ENCODE results near the gene METTL2A.
"Not testable (repeated sequence)": the region's sequence is repeated elsewhere in the genome, so short reads cannot be mapped to it uniquely, and the experiment has no call there.

- not testable (repeated sequence) for TF ChIP-seq POLR2A, POLR2AphosphoS5 (IDR thresholded peaks at IDR 0.05; ENCODE audit: low read depth, low read length)
Observed at GRCh38 chr17:62478880-62479638, 55.4 kb downstream of the METTL2A start.
